Stimulated activated CD8-positive, alpha-beta memory T cell treated with anti-CD3 and anti-CD28 coated beads, Interleukin-15, amount 100 ng/mL, for 1 hour (primary cell): ENCODE results near the gene CD300LG.
"Not testable (repeated sequence)": the region's sequence is repeated elsewhere in the genome, so short reads cannot be mapped to it uniquely, and the experiment has no call there.

Experiments
- DNase-seq: peaks from one replicate; pipeline ENCODE4 v3.0.0-alpha.2; 2020; ENCODE audit warnings: low read depth

The CD300LG gene

GRCh38 chr17:43846963-43847371, at the start of gene CD300LG:
Gene CD300LG, plus strand, starts transcription at chr17:43847176. Its CDS starts 41 bp downstream, at chr17:43847217.
- no peak for DNase-seq

- DNase-seq: not testable (repeated sequence)
Observed at GRCh38 chr17:43798024-43798423, 49.0 kb upstream of the CD300LG start.

- no peak for DNase-seq
Observed at GRCh38 chr17:43799047-43799446, 47.9 kb upstream of the CD300LG start.

- DNase-seq: no peak
Observed at GRCh38 chr17:43800736-43801135, 46.2 kb upstream of the CD300LG start.

- no peak for DNase-seq
Observed at GRCh38 chr17:43801844-43802243, 45.1 kb upstream of the CD300LG start.

GRCh38 chr17:43803758-43804157, 43.2 kb upstream of the CD300LG start:
- DNase-seq: no peak

- DNase-seq: no peak
Observed at GRCh38 chr17:43805117-43805516, 41.9 kb upstream of the CD300LG start.

GRCh38 chr17:43808076-43808475, 38.9 kb upstream of the CD300LG start:
- no peak for DNase-seq

- DNase-seq: no peak
Observed at GRCh38 chr17:43809121-43809520, 37.9 kb upstream of the CD300LG start.

GRCh38 chr17:43810226-43810715, 36.7 kb upstream of the CD300LG start:
- DNase-seq: no peak

- no peak for DNase-seq
Observed at GRCh38 chr17:43810823-43811222, 36.2 kb upstream of the CD300LG start.

GRCh38 chr17:43812396-43813265, 34.3 kb upstream of the CD300LG start:
- no peak for DNase-seq

- DNase-seq: no peak
Observed at GRCh38 chr17:43813386-43813785, 33.6 kb upstream of the CD300LG start.

GRCh38 chr17:43814026-43814425, 33.0 kb upstream of the CD300LG start:
- no peak for DNase-seq

- no peak for DNase-seq
Observed at GRCh38 chr17:43814714-43815113, 32.3 kb upstream of the CD300LG start.

GRCh38 chr17:43816336-43817320, 30.3 kb upstream of the CD300LG start:
- DNase-seq: no peak

- no peak for DNase-seq
Observed at GRCh38 chr17:43817826-43818225, 29.1 kb upstream of the CD300LG start.

GRCh38 chr17:43818966-43819365, 28.0 kb upstream of the CD300LG start:
- DNase-seq: no peak

- no peak for DNase-seq
Observed at GRCh38 chr17:43820759-43821158, 26.2 kb upstream of the CD300LG start.

- no peak for DNase-seq
Observed at GRCh38 chr17:43822570-43823190, 24.3 kb upstream of the CD300LG start.

GRCh38 chr17:43823350-43824084, 23.5 kb upstream of the CD300LG start:
- no peak for DNase-seq
